HG02885 (cell line): ENCODE data around the gene FAXDC2.

Source experiments
- ATAC-seq: cut with Tn5 transposase; IDR thresholded peaks from one replicate; pipeline ENCODE4 v1.9.1; 2021; ENCODE audit warnings: mild to moderate bottlenecking; ENCODE audit not compliant: unreplicated experiment, poor library complexity

FAXDC2 gene

GRCh38 chr5:154850255-154851062 is at the start of gene FAXDC2:
Gene FAXDC2, minus strand, starts transcription at chr5:154850603. Its CDS starts 12,425 bp downstream, at chr5:154838178.
- ATAC-seq, result peak; percentile 73

GRCh38 chr5:154900066-154900465 is 49.7 kb upstream of the FAXDC2 start:
- no peak for ATAC-seq

GRCh38 chr5:154899151-154899816 is 48.9 kb upstream of the FAXDC2 start:
- ATAC-seq, result no peak

- no peak for ATAC-seq
These were observed 47.8 kb upstream of the FAXDC2 start for GRCh38 chr5:154898210-154898609.

- no peak for ATAC-seq
These were observed 46.3 kb upstream of the FAXDC2 start for GRCh38 chr5:154896562-154897165.

GRCh38 chr5:154895606-154896561 is 45.5 kb upstream of the FAXDC2 start:
- ATAC-seq, result no peak

- no peak for ATAC-seq
These were observed 43.0 kb upstream of the FAXDC2 start for GRCh38 chr5:154893381-154893780.

- ATAC-seq, result no peak
These were observed 42.0 kb upstream of the FAXDC2 start for GRCh38 chr5:154892369-154892771.

GRCh38 chr5:154885439-154885838 is 35.0 kb upstream of the FAXDC2 start:
- ATAC-seq, result no peak

GRCh38 chr5:154884424-154884823 is 34.0 kb upstream of the FAXDC2 start:
- no peak for ATAC-seq

GRCh38 chr5:154881986-154882385 is 31.6 kb upstream of the FAXDC2 start:
- ATAC-seq, result no peak

GRCh38 chr5:154878642-154879335 is 28.4 kb upstream of the FAXDC2 start:
- ATAC-seq, result no peak

GRCh38 chr5:154873791-154874331 is 23.5 kb upstream of the FAXDC2 start:
- no peak for ATAC-seq

- no peak for ATAC-seq
These were observed 21.3 kb upstream of the FAXDC2 start for GRCh38 chr5:154871734-154872133.

GRCh38 chr5:154868702-154869101 is 18.3 kb upstream of the FAXDC2 start:
- ATAC-seq, result no peak

- no peak for ATAC-seq
These were observed 16.4 kb upstream of the FAXDC2 start for GRCh38 chr5:154866841-154867240.

GRCh38 chr5:154865466-154866184 is 15.2 kb upstream of the FAXDC2 start:
- ATAC-seq, result no peak

- no peak for ATAC-seq
These were observed 13.1 kb upstream of the FAXDC2 start for GRCh38 chr5:154863291-154864080.
